Measurements from ENCODE around the gene ZNF618.

DNA sequence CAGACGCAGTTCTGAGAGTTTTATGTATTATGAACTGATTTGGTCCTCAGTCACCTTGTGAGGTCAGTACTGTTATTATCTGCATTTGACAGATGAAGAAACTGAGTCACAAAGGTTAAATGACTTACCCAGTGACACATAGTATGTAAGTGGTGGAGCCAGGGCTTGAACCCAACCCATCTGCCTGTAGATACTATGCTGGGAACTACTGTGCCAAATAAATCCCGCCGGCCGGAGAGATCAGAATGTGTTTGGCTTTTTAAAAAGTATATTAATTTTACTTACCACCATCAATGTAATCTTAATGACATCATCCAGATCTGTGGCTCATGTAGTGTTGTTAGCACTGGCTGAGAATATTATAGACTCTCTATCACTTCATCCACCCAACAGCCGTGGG lies 80.8 kb downstream of the ZNF618 start:
- TF ChIP-seq, protein P1, sequence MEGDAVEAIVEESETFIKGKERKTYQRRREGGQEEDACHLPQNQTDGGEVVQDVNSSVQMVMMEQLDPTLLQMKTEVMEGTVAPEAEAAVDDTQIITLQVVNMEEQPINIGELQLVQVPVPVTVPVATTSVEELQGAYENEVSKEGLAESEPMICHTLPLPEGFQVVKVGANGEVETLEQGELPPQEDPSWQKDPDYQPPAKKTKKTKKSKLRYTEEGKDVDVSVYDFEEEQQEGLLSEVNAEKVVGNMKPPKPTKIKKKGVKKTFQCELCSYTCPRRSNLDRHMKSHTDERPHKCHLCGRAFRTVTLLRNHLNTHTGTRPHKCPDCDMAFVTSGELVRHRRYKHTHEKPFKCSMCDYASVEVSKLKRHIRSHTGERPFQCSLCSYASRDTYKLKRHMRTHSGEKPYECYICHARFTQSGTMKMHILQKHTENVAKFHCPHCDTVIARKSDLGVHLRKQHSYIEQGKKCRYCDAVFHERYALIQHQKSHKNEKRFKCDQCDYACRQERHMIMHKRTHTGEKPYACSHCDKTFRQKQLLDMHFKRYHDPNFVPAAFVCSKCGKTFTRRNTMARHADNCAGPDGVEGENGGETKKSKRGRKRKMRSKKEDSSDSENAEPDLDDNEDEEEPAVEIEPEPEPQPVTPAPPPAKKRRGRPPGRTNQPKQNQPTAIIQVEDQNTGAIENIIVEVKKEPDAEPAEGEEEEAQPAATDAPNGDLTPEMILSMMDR (IDR thresholded peaks at IDR 0.05), result no peak
- no peak for TF ChIP-seq EP300 (IDR thresholded peaks at IDR 0.05)
- TF ChIP-seq POLR2A (IDR thresholded peaks at IDR 0.05), result no peak
- TF ChIP-seq POLR2AphosphoS5 (IDR thresholded peaks at IDR 0.05), result no peak
